Memory B cell (primary cell): ENCODE data around the gene ZNF71.

Experiments
- ATAC-seq: fragments of 150-1000 bp; cut with Tn5 transposase; 2 replicates; pipeline ENCODE4 v1.10.0; 2021; ENCODE audit warnings: low read depth, mild to moderate bottlenecking, moderate library complexity
- DNase-seq, 2 donors: peaks; one replicate each; pipeline ENCODE4 v3.0.0; 2022; ENCODE audit warnings: low spot score in 2 of 2
- H3K27ac Mint-ChIP-seq: one replicate; pipeline ENCODE4 v1.8.0; 2022; ENCODE audit warnings: mild to moderate bottlenecking, moderate library complexity, mixed read lengths
- H3K27me3 Mint-ChIP-seq: one replicate; pipeline ENCODE4 v1.8.0; 2022; ENCODE audit warnings: mixed read lengths
- H3K36me3 Mint-ChIP-seq: one replicate; pipeline ENCODE4 v1.8.0; 2022; ENCODE audit warnings: mild to moderate bottlenecking, mixed read lengths
- H3K4me1 Mint-ChIP-seq: one replicate; pipeline ENCODE4 v1.8.0; 2022; ENCODE audit warnings: mixed read lengths
- H3K4me3 Mint-ChIP-seq: one replicate; pipeline ENCODE4 v1.8.0; 2022; ENCODE audit warnings: mild to moderate bottlenecking, moderate library complexity, mixed read lengths
- H3K9me3 Mint-ChIP-seq: one replicate; pipeline ENCODE4 v1.8.0; 2022; ENCODE audit warnings: mixed read lengths

Gene ZNF71

DNA sequence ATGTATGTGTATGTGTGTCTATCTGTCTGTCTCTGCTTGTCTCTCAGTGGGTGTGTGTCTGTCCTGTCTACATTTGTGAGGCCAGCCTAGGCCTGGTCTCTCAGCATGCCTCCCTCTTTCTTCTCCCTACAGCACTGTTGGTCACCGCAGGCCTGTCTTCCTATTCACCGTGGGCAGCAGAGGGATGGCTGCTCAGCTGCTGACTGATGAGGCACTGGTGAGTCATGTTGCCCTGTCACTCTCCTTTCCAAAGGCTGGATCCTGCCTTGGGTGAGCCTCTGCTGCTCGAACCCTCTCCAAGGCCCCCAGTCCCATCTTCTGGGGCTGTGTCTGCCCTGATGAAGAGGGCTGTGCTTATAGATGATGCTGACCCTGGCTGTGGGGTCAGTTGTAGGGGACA lies 6.3 kb downstream of the ZNF71 start:
- peaks cover 52% of the 10 kb centered on the region for H3K36me3 Mint-ChIP-seq
- ATAC-seq (no peak), DNase-seq (no peak)
- no peaks in the 10 kb centered on the region for H3K27me3 Mint-ChIP-seq
- H3K4me1 Mint-ChIP-seq: peaks cover 11% of the 10 kb centered on the region
- no peak overlapping the region for H3K27ac Mint-ChIP-seq
- peaks cover 18% of the 10 kb centered on the region for H3K9me3 Mint-ChIP-seq
- no peak overlapping the region for H3K4me3 Mint-ChIP-seq

DNA sequence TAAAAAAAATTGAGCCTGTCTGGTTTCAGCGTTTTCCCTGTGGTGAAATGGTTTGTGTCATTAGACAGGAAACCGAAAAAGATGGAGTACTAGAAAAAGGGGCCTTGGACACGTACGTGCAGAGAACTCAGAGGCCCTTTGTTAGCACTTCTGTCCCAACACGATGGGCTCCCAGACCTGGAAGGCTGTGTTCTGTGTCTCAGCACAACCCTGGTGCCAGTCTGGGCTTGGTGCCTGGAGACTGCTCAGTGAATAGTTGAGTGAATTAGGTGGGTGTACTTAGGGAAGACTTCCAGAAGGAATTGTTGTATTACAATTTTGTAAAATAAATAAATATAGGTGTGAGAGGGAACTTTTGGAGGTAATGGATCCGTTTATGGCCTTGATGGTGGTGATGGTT lies 8.7 kb downstream of the ZNF71 start:
- Mint-ChIP-seq H3K36me3 (peaks cover 61% of the 10 kb centered on the region), H3K27ac (no peak overlapping the region), H3K4me1 (peaks cover 6% of the 10 kb centered on the region), H3K4me3 (no peak overlapping the region), H3K9me3 (peaks cover 16% of the 10 kb centered on the region), H3K27me3 (no peaks in the 10 kb centered on the region)
- DNase-seq: no peak
- ATAC-seq: no peak

DNA sequence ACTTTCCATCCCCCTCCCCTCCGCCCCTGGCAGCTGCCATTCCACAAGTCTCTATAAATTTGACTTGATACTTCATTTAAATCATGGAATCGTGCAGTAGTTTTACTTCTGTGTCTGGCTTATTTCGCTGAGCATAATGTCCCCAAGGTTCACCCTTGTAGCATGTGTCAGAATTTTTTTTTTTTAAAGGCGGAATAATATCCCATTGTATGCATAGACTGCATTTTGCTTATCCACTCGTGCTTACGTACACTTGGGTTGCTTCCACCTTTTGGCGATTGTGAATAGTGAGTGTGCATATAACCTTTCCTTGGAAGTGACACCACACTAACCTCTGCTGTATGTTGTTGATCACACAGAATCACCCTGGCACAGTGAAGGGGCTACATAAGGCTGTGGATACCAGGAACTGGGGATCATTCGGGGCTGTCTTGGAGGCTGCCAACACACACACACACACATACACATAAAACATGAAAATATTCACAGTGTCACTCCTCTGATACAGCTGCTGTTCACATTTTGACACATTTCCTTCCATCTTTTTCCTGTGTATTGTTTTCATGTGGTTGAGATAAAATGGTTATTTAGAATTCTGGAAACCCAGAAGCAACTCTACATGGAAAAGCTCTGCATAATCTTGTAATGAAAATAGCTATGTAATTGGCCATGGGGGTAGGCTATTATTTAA lies 13.3 kb downstream of the ZNF71 start:
- Mint-ChIP-seq H3K4me1 (no peaks in the 10 kb centered on the region), H3K27me3 (no peaks in the 10 kb centered on the region), H3K27ac (no peak overlapping the region), H3K4me3 (no peak overlapping the region), H3K36me3 (peaks cover 62% of the 10 kb centered on the region), H3K9me3 (peaks cover 14% of the 10 kb centered on the region)
- DNase-seq (no peak), ATAC-seq (no peak)

DNA sequence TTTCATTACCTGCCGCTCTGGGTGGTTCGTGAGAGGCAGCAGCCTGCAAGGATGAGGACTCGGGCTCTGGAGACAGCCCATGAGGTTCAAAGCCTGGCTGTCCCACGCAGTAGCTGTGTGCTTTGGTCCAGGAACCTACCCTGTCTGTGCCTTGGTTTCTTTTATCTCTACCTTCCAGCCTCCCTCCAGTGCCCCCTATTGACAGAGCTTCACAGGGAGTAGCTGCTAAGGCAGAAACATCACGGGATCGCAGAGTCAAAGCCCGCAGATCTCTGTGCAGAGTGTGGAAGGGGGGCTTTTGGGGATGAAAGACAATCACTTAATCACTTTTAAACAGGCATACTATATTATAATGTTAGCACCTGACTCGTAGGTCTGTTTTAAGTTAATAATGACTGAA lies 16.2 kb downstream of the ZNF71 start:
- H3K27me3 Mint-ChIP-seq: no peaks in the 10 kb centered on the region
- peaks cover 26% of the 10 kb centered on the region for H3K9me3 Mint-ChIP-seq
- ATAC-seq: no peak
- H3K4me3 Mint-ChIP-seq: no peak overlapping the region
- H3K4me1 Mint-ChIP-seq: no peaks in the 10 kb centered on the region
- peaks cover 72% of the 10 kb centered on the region for H3K36me3 Mint-ChIP-seq
- DNase-seq: no peak
- H3K27ac Mint-ChIP-seq: no peak overlapping the region

DNA sequence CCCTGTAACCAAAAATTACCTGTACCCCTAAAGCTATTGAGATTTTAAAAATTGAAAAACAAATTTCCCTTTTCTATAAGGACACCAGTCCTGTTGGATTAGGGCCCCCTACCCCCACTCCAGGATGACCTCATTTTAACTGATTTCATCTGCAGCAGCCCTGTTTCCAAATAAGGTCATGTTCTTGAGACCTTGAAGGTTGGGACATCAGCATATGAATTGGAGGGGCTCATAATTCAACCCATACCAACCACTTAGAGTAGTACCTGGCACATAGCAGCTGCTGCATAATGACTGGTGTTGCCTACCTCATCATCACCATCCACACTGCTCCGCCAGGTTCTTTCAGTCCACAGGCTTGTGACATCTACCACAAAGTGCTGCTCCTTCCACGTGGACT lies 17.6 kb downstream of the ZNF71 start:
- H3K27me3 Mint-ChIP-seq: no peaks in the 10 kb centered on the region
- ATAC-seq: no peak
- peaks cover 28% of the 10 kb centered on the region for H3K9me3 Mint-ChIP-seq
- peaks cover 81% of the 10 kb centered on the region for H3K36me3 Mint-ChIP-seq
- no peak for DNase-seq
- no peak overlapping the region for H3K4me3 Mint-ChIP-seq
- no peaks in the 10 kb centered on the region for H3K4me1 Mint-ChIP-seq
- no peak overlapping the region for H3K27ac Mint-ChIP-seq

DNA sequence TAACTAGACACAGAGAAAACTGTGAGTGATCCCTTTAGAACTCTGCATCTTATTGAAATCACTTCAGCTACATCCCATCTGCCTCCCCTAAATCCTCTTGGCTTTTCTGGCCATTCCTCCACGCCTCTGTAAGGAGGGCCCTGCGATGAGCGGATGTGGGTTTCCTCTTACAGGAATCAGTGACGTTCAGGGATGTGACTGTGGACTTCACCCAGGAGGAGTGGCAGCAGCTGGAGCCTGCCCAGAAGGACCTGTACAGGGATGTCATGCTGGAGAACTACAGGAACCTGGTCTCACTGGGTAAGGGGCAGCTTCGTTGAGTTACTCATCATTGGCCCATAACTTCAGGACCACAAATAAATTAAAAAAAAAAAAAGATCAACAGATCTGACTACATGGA lies 18.5 kb downstream of the ZNF71 start:
- Mint-ChIP-seq H3K27me3 (no peaks in the 10 kb centered on the region), H3K36me3 (peaks cover 81% of the 10 kb centered on the region), H3K9me3 (peaks cover 28% of the 10 kb centered on the region), H3K27ac (no peak overlapping the region), H3K4me1 (no peaks in the 10 kb centered on the region), H3K4me3 (no peak overlapping the region)
- DNase-seq (no peak), ATAC-seq (no peak)

DNA sequence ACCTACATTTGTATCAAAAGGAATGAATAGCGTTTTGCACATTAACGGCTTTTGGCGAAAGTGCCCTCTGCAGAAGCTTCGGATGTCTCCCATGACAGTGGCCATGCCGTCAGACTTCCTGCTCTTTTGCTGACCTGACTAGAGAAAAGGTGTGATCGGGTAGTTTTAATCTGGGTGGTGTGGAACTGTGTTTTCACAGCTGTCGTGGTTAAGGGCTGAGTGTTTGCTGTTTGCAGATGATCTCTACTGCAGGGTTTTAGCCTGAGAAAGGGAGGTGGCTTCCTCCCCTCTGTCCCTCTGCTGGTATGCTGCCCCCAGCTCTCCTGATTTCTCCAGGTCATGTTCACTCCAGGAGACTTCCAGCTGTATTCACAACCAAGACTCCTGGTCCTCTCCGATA lies 22.4 kb downstream of the ZNF71 start:
- no peak for ATAC-seq
- Mint-ChIP-seq H3K36me3 (peaks cover 80% of the 10 kb centered on the region), H3K4me3 (no peak overlapping the region), H3K4me1 (no peaks in the 10 kb centered on the region), H3K27ac (no peak overlapping the region), H3K9me3 (peaks cover 23% of the 10 kb centered on the region), H3K27me3 (no peaks in the 10 kb centered on the region)
- DNase-seq: no peak

DNA sequence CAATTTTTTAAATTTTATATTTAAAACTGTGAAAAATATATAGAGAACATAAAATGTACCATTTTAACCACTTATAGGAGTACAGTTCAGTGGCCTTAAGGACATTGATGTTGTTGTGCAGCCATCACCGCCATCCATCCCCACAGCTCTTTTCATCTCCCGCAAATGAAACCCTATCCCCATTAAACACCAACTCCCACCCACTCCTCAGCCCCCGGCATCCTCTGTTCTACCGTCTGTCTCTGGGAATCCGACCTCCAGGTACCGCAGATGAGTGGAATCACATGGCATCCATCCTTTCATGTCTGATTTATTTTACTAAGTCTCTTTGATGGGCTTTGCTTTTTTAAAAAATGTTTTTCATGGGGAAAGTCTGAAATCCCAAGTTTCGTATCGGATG lies 24.0 kb downstream of the ZNF71 start:
- Mint-ChIP-seq H3K4me1 (no peaks in the 10 kb centered on the region), H3K27me3 (no peaks in the 10 kb centered on the region), H3K4me3 (no peak overlapping the region), H3K27ac (no peak overlapping the region), H3K36me3 (peaks cover 75% of the 10 kb centered on the region), H3K9me3 (peaks cover 16% of the 10 kb centered on the region)
- DNase-seq (no peak), ATAC-seq (no peak)

DNA sequence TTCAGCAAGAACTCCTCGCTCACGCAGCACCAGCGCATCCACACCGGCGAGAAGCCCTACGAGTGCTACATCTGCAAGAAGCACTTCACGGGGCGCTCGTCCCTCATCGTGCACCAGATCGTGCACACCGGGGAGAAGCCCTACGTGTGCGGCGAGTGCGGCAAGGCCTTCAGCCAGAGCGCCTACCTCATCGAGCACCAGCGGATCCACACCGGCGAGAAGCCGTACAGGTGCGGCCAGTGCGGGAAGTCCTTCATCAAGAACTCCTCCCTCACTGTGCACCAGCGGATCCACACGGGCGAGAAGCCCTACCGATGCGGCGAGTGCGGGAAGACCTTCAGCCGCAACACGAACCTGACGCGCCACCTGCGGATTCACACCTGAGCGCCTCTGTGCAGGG lies 27.3 kb downstream of the ZNF71 start:
- Mint-ChIP-seq H3K9me3 (peaks cover 8% of the 10 kb centered on the region), H3K27ac (no peak overlapping the region)

DNA sequence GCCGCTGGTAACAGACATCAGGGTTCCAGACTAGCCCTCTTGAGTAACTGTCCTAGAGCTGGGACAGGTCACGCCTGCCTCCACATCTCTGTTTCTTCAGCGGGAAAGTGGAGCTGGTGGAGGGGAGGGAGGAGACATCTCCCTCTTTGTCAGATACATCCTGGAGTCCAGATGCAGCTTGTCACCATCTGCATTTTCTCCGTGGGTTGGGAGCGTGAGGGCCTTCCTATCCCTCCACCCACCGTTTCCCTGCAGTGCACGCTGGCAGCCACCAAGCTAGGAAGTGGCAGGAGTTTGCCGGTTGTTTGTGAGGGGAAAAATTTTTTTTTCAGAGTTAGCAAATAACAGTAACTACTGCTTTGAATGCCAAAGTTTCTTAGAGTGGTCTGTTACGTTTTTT lies 27.9 kb downstream of the ZNF71 start:
- Mint-ChIP-seq H3K4me3 (no peak overlapping the region), H3K27me3 (no peaks in the 10 kb centered on the region), H3K9me3 (peaks cover 8% of the 10 kb centered on the region), H3K4me1 (no peaks in the 10 kb centered on the region), H3K36me3 (peaks cover 48% of the 10 kb centered on the region), H3K27ac (no peak overlapping the region)
- DNase-seq (no peak), ATAC-seq (no peak)

More for the DNA sequence above, 27.3 kb downstream of the ZNF71 start:
- Mint-ChIP-seq H3K4me1 (no peaks in the 10 kb centered on the region), H3K4me3 (no peak overlapping the region), H3K27me3 (no peaks in the 10 kb centered on the region), H3K36me3 (peaks cover 54% of the 10 kb centered on the region)
- DNase-seq (no peak), ATAC-seq (no peak)

DNA sequence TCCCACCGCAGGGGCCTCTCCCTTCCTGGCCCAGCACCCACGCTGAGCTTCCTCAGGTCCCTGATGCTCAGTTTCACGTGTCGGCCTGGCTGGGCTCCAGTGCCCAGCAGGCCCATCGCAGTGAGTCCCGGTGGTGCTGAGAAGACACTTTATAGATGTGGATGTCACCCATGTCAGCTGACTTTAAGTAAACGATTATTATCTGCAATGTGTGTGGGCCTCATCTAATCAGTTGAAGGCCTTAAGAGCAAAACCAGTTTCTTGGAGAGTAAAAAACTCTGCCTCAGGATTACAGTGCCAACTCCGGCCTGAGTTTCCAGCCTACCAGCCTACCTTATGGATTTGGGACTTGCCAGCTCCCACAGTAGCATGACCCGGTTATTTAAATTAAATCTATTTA lies 30.6 kb downstream of the ZNF71 start:
- peaks cover 36% of the 10 kb centered on the region for H3K36me3 Mint-ChIP-seq
- no peak for DNase-seq
- H3K27me3 Mint-ChIP-seq: no peaks in the 10 kb centered on the region
- H3K4me1 Mint-ChIP-seq: no peaks in the 10 kb centered on the region
- H3K9me3 Mint-ChIP-seq: peaks cover 15% of the 10 kb centered on the region
- peak overlapping the region; percentile 2 for H3K4me3 Mint-ChIP-seq
- ATAC-seq: no peak
- no peak overlapping the region for H3K27ac Mint-ChIP-seq

DNA sequence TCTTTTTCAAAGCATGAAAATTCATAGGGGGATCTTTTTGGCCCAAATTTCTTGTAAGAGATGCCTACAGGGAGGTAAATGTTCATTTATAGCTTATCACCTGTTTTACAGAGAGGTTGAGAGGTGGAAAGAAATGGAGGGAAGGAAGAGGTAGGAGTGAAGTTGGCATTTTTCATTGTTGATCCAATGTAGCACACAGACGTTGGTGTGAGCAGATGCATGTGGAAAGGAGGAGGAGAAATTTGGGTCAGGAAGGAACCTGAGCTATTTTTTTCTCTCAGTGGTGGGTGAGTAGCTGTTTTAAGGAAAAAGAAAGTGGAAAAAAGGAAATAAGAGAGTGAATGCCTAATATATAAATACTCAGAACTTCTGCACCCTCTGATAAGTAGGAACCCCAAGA lies 37.9 kb downstream of the ZNF71 start:
- Mint-ChIP-seq H3K36me3 (peaks cover 12% of the 10 kb centered on the region), H3K27ac (no peak overlapping the region), H3K4me1 (no peaks in the 10 kb centered on the region), H3K9me3 (peaks cover 27% of the 10 kb centered on the region), H3K27me3 (no peaks in the 10 kb centered on the region), H3K4me3 (no peak overlapping the region)
- no peak for DNase-seq
- no peak for ATAC-seq

DNA sequence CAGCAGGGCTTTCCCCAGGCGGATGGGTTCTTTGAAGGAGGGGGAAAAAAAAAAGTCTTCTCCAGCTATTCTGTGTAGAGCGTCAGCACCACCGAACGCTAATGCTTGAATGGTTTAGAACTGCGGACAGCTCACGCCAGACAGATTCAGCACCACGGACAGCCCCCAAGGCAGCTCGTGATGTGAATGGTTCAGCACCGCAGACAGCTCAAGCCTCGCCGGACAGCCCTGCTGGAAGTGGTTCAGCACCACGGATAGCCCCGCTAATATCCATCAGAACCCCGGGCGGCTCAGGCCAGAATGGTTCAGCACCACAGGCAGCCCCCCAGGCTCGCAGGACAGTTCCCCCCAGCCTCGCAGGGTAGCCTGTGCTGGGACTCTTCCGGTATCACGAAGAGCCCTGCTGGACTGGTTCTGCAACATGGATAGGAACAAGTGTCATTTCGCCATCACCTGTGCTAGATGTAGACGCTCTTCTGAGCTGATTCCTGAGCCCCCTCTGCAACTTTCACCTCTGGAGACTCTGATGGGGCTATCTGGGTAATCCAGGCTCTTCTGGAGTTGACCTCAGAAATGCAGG lies 43.0 kb downstream of the ZNF71 start:
- peaks cover 7% of the 10 kb centered on the region for H3K36me3 Mint-ChIP-seq
- H3K4me1 Mint-ChIP-seq: no peaks in the 10 kb centered on the region
- no peaks in the 10 kb centered on the region for H3K27me3 Mint-ChIP-seq
- peaks cover 20% of the 10 kb centered on the region for H3K9me3 Mint-ChIP-seq
- DNase-seq (no peak), ATAC-seq (no peak)
- no peak overlapping the region for H3K27ac Mint-ChIP-seq
- no peak overlapping the region for H3K4me3 Mint-ChIP-seq

DNA sequence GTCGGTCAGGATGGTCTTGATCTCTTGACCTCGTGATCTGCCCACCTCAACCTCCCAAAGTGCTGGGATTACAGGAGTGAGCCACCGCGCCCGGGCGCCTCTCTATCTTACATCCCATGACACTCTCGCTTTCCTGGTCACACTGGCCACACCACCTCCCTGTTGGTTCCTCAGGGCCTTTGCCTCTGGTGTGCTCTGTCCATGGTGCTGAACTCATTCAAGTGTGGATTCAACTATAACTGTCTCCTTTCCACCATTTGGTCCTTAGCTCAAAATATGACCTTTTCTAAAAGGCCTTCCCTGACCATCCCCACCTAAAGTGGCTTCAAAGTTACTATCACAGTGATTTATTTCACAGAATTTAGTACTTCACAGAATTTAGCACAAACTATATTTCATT lies 44.1 kb downstream of the ZNF71 start:
- Mint-ChIP-seq H3K4me3 (no peak overlapping the region), H3K36me3 (peaks cover 9% of the 10 kb centered on the region), H3K27ac (no peak overlapping the region), H3K9me3 (peaks cover 21% of the 10 kb centered on the region), H3K27me3 (peaks cover 5% of the 10 kb centered on the region), H3K4me1 (no peaks in the 10 kb centered on the region)
- no peak for DNase-seq
- no peak for ATAC-seq
